Right cardiac atrium (tissue), 5 donors: ENCODE measurements around the gene ADGRB2. TPM values are rescaled to one million over a fixed set of nuclear protein-coding genes. Genes with fewer than 3 reads are reported as not detected.

Experiments used
- microRNA-seq, 2 donors: library from miRNA; unstranded; fragments of <30 nt; microRNA quantifications; one replicate each; pipeline ENCODE4 v1.2.0, GENCODE V29; 2020 to 2021
- polyA plus RNA-seq: library from polyadenylated mRNA; stranded (reverse); fragments of 200-250 nt; gene quantifications from one replicate; pipeline ENCODE4 v1.2.3, GENCODE V29; 2013
- total RNA-seq, 4 donors: library from RNA; stranded (reverse); fragmentation: NEBNext Ultra II Directional; extraction: Animal tissue kit (Norgen Biotek cat#: 25700); gene quantifications; one replicate each; pipeline ENCODE4 v1.2.1, GENCODE V29; 2021
- donor health status: healthy with polysubstance abuse.
- donor health status: DM: no; HTN: yes; CAD: no.
- donor health status: DM: no; HTN: no; CAD: no.
- donor health status: DM: no; HTN: yes; CAD: no; lungs with severe emphysema.
- donor health status: DM: yes; HTN: yes; CAD: no.

The ADGRB2 gene
- total and polyA plus RNA-seq, 5 donors: 11.8 to 18.2 (median 13.8) TPM

Small RNA genes within 50 kb of the gene (microRNA-seq; reads per million reads assigned to microRNA genes)
- 0 reads per million in 2 donors for gene MIR4254

Other genes with a start within 250 kb of the ADGRB2 start
- 100 to 1,000 TPM in 3 of 4 donors, 10 to 100 TPM in 1; 94.7 to 141 (median 122) TPM for gene TINAGL1, start 187.8 kb downstream of the ADGRB2 start, total RNA-seq
- 186 TPM for gene TINAGL1, start 187.8 kb downstream of the ADGRB2 start, polyA plus RNA-seq
- under 1 TPM in 2 of 4 donors, not detected in 2; 0.14 to 0.37 TPM for gene HCRTR1, start 146.7 kb downstream of the ADGRB2 start, total RNA-seq
- 0.18 TPM for gene HCRTR1, start 146.7 kb downstream of the ADGRB2 start, polyA plus RNA-seq
- 10 to 100 TPM; 38.6 to 46.0 (median 42.2) TPM for gene PEF1, start 119.5 kb downstream of the ADGRB2 start, total RNA-seq
- 47.7 TPM for gene PEF1, start 119.5 kb downstream of the ADGRB2 start, polyA plus RNA-seq
- 10 to 100 TPM; 40.6 to 50.5 (median 50.3) TPM for gene COL16A1, start 60.3 kb downstream of the ADGRB2 start, total RNA-seq
- gene COL16A1, start 60.3 kb downstream of the ADGRB2 start, polyA plus RNA-seq: 37.4 TPM
- under 1 TPM in 3 of 4 donors, not detected in 1; 0.15 to 0.25 (median 0.17) TPM for gene SPOCD1, start 51.7 kb upstream of the ADGRB2 start, total RNA-seq
- gene SPOCD1, start 51.7 kb upstream of the ADGRB2 start, polyA plus RNA-seq: 0.09 TPM
- gene PTP4A2, start 174.0 kb upstream of the ADGRB2 start, total RNA-seq: 100 to 1,000 TPM; 369 to 558 (median 421) TPM
- 158 TPM for gene PTP4A2, start 174.0 kb upstream of the ADGRB2 start, polyA plus RNA-seq
- 10 to 100 TPM; 65.4 to 70.0 (median 69.0) TPM for gene KHDRBS1, start 249.5 kb upstream of the ADGRB2 start, total RNA-seq
- 48.6 TPM for gene KHDRBS1, start 249.5 kb upstream of the ADGRB2 start, polyA plus RNA-seq